SK-N-SH treated with all-trans-retinoic acid at 6 μM for 48 hours (cell line): ENCODE measurements around the gene SLC22A23.

Source experiments
- ATAC-seq: fragments of 200-7000 bp; cut with Tn5 transposase; 3 replicates; pipeline ENCODE4 v1.9.1; 2020; ENCODE audit warnings: mild to moderate bottlenecking, moderate library complexity
- BACH2 ChIP-seq: fragments of 250-450 bp; sonication (Bioruptor Pico); IDR thresholded peaks from 2 replicates; pipeline ENCODE4 v1.9.0; 2021; ENCODE audit warnings: mild to moderate bottlenecking, borderline replicate concordance
- CREB5 ChIP-seq: fragments of 250-450 bp; sonication (Bioruptor Pico); IDR thresholded peaks from 2 replicates; pipeline ENCODE4 v1.5.1; 2020; ENCODE audit warnings: low read depth, mild to moderate bottlenecking, moderate library complexity
- CSDC2 ChIP-seq: fragments of 250-450 bp; sonication (Bioruptor Pico); IDR thresholded peaks from 2 replicates; pipeline ENCODE4 v1.5.0; 2020; ENCODE audit warnings: mild to moderate bottlenecking, moderate library complexity
- CSRNP3 ChIP-seq: fragments of 250-450 bp; sonication (Bioruptor Pico); IDR thresholded peaks from 2 replicates; pipeline ENCODE4 v1.5.1; 2021; ENCODE audit warnings: mild to moderate bottlenecking, moderate library complexity
- ESRRG ChIP-seq: fragments of 250-450 bp; sonication (Bioruptor Pico); IDR thresholded peaks from 2 replicates; pipeline ENCODE4 v1.6.1; 2021; ENCODE audit warnings: mild to moderate bottlenecking
- OSR1 ChIP-seq: fragments of 250-450 bp; sonication (Bioruptor Pico); IDR thresholded peaks from 2 replicates; pipeline ENCODE4 v1.8.0; 2022; ENCODE audit warnings: moderate library complexity, mild to moderate bottlenecking, inconsistent platforms
- PATZ1 ChIP-seq: fragments of 250-450 bp; sonication (Bioruptor Pico); IDR thresholded peaks from 2 replicates; pipeline ENCODE4 v1.8.0; 2020; ENCODE audit warnings: mild to moderate bottlenecking, moderate library complexity, borderline replicate concordance
- RARB ChIP-seq: fragments of 250-450 bp; sonication (Bioruptor Pico); IDR thresholded peaks from 2 replicates; pipeline ENCODE4 v1.8.0; 2021; ENCODE audit warnings: mild to moderate bottlenecking, moderate library complexity
- TCF4 ChIP-seq: fragments of 250-450 bp; sonication (Bioruptor Pico); IDR thresholded peaks from 2 replicates; pipeline ENCODE4 v1.8.0; 2021; ENCODE audit warnings: mild to moderate bottlenecking, moderate library complexity, borderline replicate concordance
- TOX ChIP-seq: fragments of 250-450 bp; sonication (Bioruptor Pico); IDR thresholded peaks from 2 replicates; pipeline ENCODE4 v1.8.0; 2021; ENCODE audit warnings: mild to moderate bottlenecking, moderate library complexity, borderline replicate concordance
- TSHZ2 ChIP-seq: fragments of 250-450 bp; sonication (Bioruptor Pico); IDR thresholded peaks from 2 replicates; pipeline ENCODE4 v1.5.0; 2020; ENCODE audit warnings: mild to moderate bottlenecking, moderate library complexity
- ZFP3 ChIP-seq: fragments of 250-450 bp; sonication (Bioruptor Pico); IDR thresholded peaks from 2 replicates; pipeline ENCODE4 v1.5.0; 2020; ENCODE audit warnings: mild to moderate bottlenecking, moderate library complexity
- ZFP30 ChIP-seq: fragments of 450-650 bp; formaldehyde crosslinking; IDR thresholded peaks from 2 replicates; pipeline ENCODE4 v1.5.0; 2022; ENCODE audit warnings: mild to moderate bottlenecking, moderate library complexity
- ZNF565 ChIP-seq: fragments of 450-650 bp; formaldehyde crosslinking; conservative IDR thresholded peaks from 2 replicates; pipeline ENCODE4 v1.5.0; 2020; ENCODE audit warnings: low read depth, mild to moderate bottlenecking, moderate library complexity
- ZNF70 ChIP-seq: fragments of 450-650 bp; formaldehyde crosslinking; IDR thresholded peaks from 2 replicates; pipeline ENCODE4 v1.5.0; 2020; ENCODE audit warnings: mild to moderate bottlenecking, moderate library complexity

Gene SLC22A23

GRCh38 chr6:3501826-3502500 is 45.1 kb upstream of the SLC22A23 start:
- no peak for ATAC-seq
- TF ChIP-seq ZNF565 (no peak), OSR1 (CRISPR knock-in tag) (no peak), TCF4 (CRISPR knock-in tag) (no peak), CREB5 (no peak), CSDC2 (no peak)
- TF ChIP-seq, all 23 proteins: peak for 0

GRCh38 chr6:3500262-3501014 is 43.6 kb upstream of the SLC22A23 start:
- no peak for ATAC-seq
- TF ChIP-seq TOX (CRISPR knock-in tag) (no peak), BACH2 (CRISPR knock-in tag) (no peak), ZFP3 (CRISPR knock-in tag) (no peak), RARB (CRISPR knock-in tag) (no peak)

GRCh38 chr6:3499603-3500002 is 42.8 kb upstream of the SLC22A23 start:
- no peak for ATAC-seq
- TF ChIP-seq OSR1 (CRISPR knock-in tag) (no peak), ZFP30 (CRISPR knock-in tag) (no peak), ESRRG (no peak), CSRNP3 (no peak), TSHZ2 (CRISPR knock-in tag) (no peak), CREB5 (no peak)

GRCh38 chr6:3496395-3496794 is 39.5 kb upstream of the SLC22A23 start:
- TF ChIP-seq PATZ1 (no peak), ZNF70 (CRISPR knock-in tag) (no peak), RARB (CRISPR knock-in tag) (no peak), TCF4 (CRISPR knock-in tag) (no peak), CREB5 (no peak)
- ATAC-seq, result no peak
